ENCODE results near the gene KRT6A. TPM values are rescaled to one million over a fixed set of nuclear protein-coding genes. Genes with fewer than 3 reads are reported as not detected.

The KRT6A gene
- total RNA-seq, 1 experiment from 2014 or later, result not detected

- Histone ChIP-seq H3K4me3 (ENCODE audit: insufficient read depth, low read depth, low read length) (no peak overlapping the region), H3K36me3 (replicated peaks; ENCODE audit: control insufficient read depth, insufficient read depth, low read length) (no peaks in the 10 kb centered on the region), H3K27me3 (ENCODE audit: control insufficient read depth, insufficient read depth, low read length) (no peaks in the 10 kb centered on the region)
- no peak for DNase-seq
Observed at GRCh38 chr12:52444647-52445595, 48.1 kb downstream of the KRT6A start.

GRCh38 chr12:52443966-52444365 is 49.1 kb downstream of the KRT6A start:
- H3K27me3 ChIP-seq (ENCODE audit: control insufficient read depth, insufficient read depth, low read length), result no peaks in the 10 kb centered on the region
- no peak for DNase-seq
- no peak overlapping the region for H3K4me3 ChIP-seq (ENCODE audit: insufficient read depth, low read depth, low read length)
- H3K36me3 ChIP-seq (replicated peaks; ENCODE audit: control insufficient read depth, insufficient read depth, low read length), result no peaks in the 10 kb centered on the region

- no peaks in the 10 kb centered on the region; the same call in 1 of the 2 replicates for H3K27me3 ChIP-seq (ENCODE audit: control insufficient read depth, insufficient read depth, low read length)
- H3K36me3 ChIP-seq (replicated peaks; ENCODE audit: control insufficient read depth, insufficient read depth, low read length), result no peaks in the 10 kb centered on the region
- no peak overlapping the region for H3K4me3 ChIP-seq (ENCODE audit: insufficient read depth, low read depth, low read length)
- DNase-seq, result peak; percentile 79
Observed at GRCh38 chr12:52442600-52443061, 50.4 kb downstream of the KRT6A start.

GRCh38 chr12:52441320-52441911 is 51.6 kb downstream of the KRT6A start:
- Histone ChIP-seq H3K27me3 (ENCODE audit: control insufficient read depth, insufficient read depth, low read length) (no peaks in the 10 kb centered on the region; the same call in 1 of the 2 replicates), H3K4me3 (ENCODE audit: insufficient read depth, low read depth, low read length) (no peak overlapping the region), H3K36me3 (replicated peaks; ENCODE audit: control insufficient read depth, insufficient read depth, low read length) (no peaks in the 10 kb centered on the region)
- no peak for DNase-seq

GRCh38 chr12:52440821-52441319 is 52.2 kb downstream of the KRT6A start:
- Histone ChIP-seq H3K36me3 (replicated peaks; ENCODE audit: control insufficient read depth, insufficient read depth, low read length) (no peaks in the 10 kb centered on the region), H3K4me3 (ENCODE audit: insufficient read depth, low read depth, low read length) (no peak overlapping the region)
- no peak for DNase-seq

GRCh38 chr12:52439845-52440244 is 53.2 kb downstream of the KRT6A start:
- no peaks in the 10 kb centered on the region for H3K36me3 ChIP-seq (replicated peaks; ENCODE audit: control insufficient read depth, insufficient read depth, low read length)
- no peaks in the 10 kb centered on the region; the same call in 1 of the 2 replicates for H3K27me3 ChIP-seq (ENCODE audit: control insufficient read depth, insufficient read depth, low read length)
- no peak overlapping the region for H3K4me3 ChIP-seq (ENCODE audit: insufficient read depth, low read depth, low read length)
- no peak for DNase-seq

More at GRCh38 chr12:52440821-52441319, 52.2 kb downstream of the KRT6A start:
- no peaks in the 10 kb centered on the region; the same call in 1 of the 2 replicates for H3K27me3 ChIP-seq (ENCODE audit: control insufficient read depth, insufficient read depth, low read length)

- no peaks in the 10 kb centered on the region for H3K36me3 ChIP-seq (replicated peaks; ENCODE audit: control insufficient read depth, insufficient read depth, low read length)
Observed at GRCh38 chr12:52439420-52439819, 53.6 kb downstream of the KRT6A start.

GRCh38 chr12:52438305-52439301 is 54.5 kb downstream of the KRT6A start:
- no peak for DNase-seq
- H3K27me3 ChIP-seq (ENCODE audit: control insufficient read depth, insufficient read depth, low read length), result no peaks in the 10 kb centered on the region; the same call in 1 of the 2 replicates
- H3K36me3 ChIP-seq (replicated peaks; ENCODE audit: control insufficient read depth, insufficient read depth, low read length), result no peaks in the 10 kb centered on the region
- H3K4me3 ChIP-seq (ENCODE audit: insufficient read depth, low read depth, low read length), result no peak overlapping the region

More at GRCh38 chr12:52439420-52439819, 53.6 kb downstream of the KRT6A start:
- no peak overlapping the region for H3K4me3 ChIP-seq (ENCODE audit: insufficient read depth, low read depth, low read length)
- no peaks in the 10 kb centered on the region; the same call in 1 of the 2 replicates for H3K27me3 ChIP-seq (ENCODE audit: control insufficient read depth, insufficient read depth, low read length)
- no peak for DNase-seq

- Histone ChIP-seq H3K27me3 (ENCODE audit: control insufficient read depth, insufficient read depth, low read length) (no peaks in the 10 kb centered on the region; the same call in 1 of the 2 replicates), H3K36me3 (replicated peaks; ENCODE audit: control insufficient read depth, insufficient read depth, low read length) (no peaks in the 10 kb centered on the region), H3K4me3 (ENCODE audit: insufficient read depth, low read depth, low read length) (no peak overlapping the region)
- DNase-seq, result no peak
Observed at GRCh38 chr12:52437508-52437907, 55.5 kb downstream of the KRT6A start.

Other genes with a start within 250 kb of the KRT6A start
- gene KRT86, start 218.6 kb downstream of the KRT6A start, total RNA-seq (2014; rRNA removed; shearing (Covaris generic)), result not detected in 2 replicates
- not detected in 2 replicates for gene KRT81, start 201.7 kb downstream of the KRT6A start, total RNA-seq (2014; rRNA removed; shearing (Covaris generic))
- gene KRT83, start 171.9 kb downstream of the KRT6A start, total RNA-seq (2014; rRNA removed; shearing (Covaris generic)), result 0.10 TPM in 1 of 2 replicates, not detected in the other
- not detected in 2 replicates for gene KRT85, start 125.8 kb downstream of the KRT6A start, total RNA-seq (2014; rRNA removed; shearing (Covaris generic))
- not detected in 2 replicates for gene KRT84, start 107.6 kb downstream of the KRT6A start, total RNA-seq (2014; rRNA removed; shearing (Covaris generic))
- not detected in 2 replicates for gene KRT82, start 86.9 kb downstream of the KRT6A start, total RNA-seq (2014; rRNA removed; shearing (Covaris generic))
- gene KRT75, start 58.9 kb downstream of the KRT6A start, total RNA-seq (2014; rRNA removed; shearing (Covaris generic)), result not detected in 2 replicates
- gene KRT6B, start 41.1 kb downstream of the KRT6A start, total RNA-seq (2014; rRNA removed; shearing (Covaris generic)), result not detected in 2 replicates
- gene KRT6C, start 19.5 kb downstream of the KRT6A start, total RNA-seq (2014; rRNA removed; shearing (Covaris generic)), result not detected in 2 replicates
- not detected in 2 replicates for gene KRT5, start 27.1 kb upstream of the KRT6A start, total RNA-seq (2014; rRNA removed; shearing (Covaris generic))
- gene KRT71, start 59.9 kb upstream of the KRT6A start, total RNA-seq (2014; rRNA removed; shearing (Covaris generic)), result not detected in 2 replicates
- gene KRT74, start 80.6 kb upstream of the KRT6A start, total RNA-seq (2014; rRNA removed; shearing (Covaris generic)), result not detected in 2 replicates
- gene KRT72, start 108.2 kb upstream of the KRT6A start, total RNA-seq (2014; rRNA removed; shearing (Covaris generic)), result not detected in 2 replicates
- not detected in 2 replicates for gene KRT73, start 125.3 kb upstream of the KRT6A start, total RNA-seq (2014; rRNA removed; shearing (Covaris generic))
- not detected in 2 replicates for gene KRT2, start 159.0 kb upstream of the KRT6A start, total RNA-seq (2014; rRNA removed; shearing (Covaris generic))
- gene KRT1, start 187.2 kb upstream of the KRT6A start, total RNA-seq (2014; rRNA removed; shearing (Covaris generic)), result not detected in 2 replicates
- not detected in 2 replicates for gene KRT77, start 210.3 kb upstream of the KRT6A start, total RNA-seq (2014; rRNA removed; shearing (Covaris generic))

Measured in H7 (cell line).